ENCODE measurements around the gene DENND4C. TPM values are rescaled to one million over a fixed set of nuclear protein-coding genes. Genes with fewer than 3 reads are reported as not detected.

DENND4C gene
- total RNA-seq, 1 donor from 2014 or later = 92.3 TPM

GRCh38 chr9:19298436-19299000, 68.0 kb downstream of the DENND4C start:
- intact Hi-C loops (cut with DNase I) = no loop called here
- no peaks in the 10 kb centered on the region for H3K9me3 ChIP-seq
- H3K36me3 ChIP-seq = peaks cover 3 to 37% of the 10 kb centered on the region in 2 donors

GRCh38 chr9:19303216-19303615, 72.7 kb downstream of the DENND4C start:
- TF ChIP-seq POLR2A (IDR thresholded peaks at IDR 0.05) (no peak), POLR2AphosphoS5 (IDR thresholded peaks at IDR 0.05; ENCODE audit: insufficient read depth in 1 of 2, low read depth in 1 of 2) (no peak)
- intact Hi-C loops (cut with DNase I) = no loop called here

More at GRCh38 chr9:19298436-19299000, 68.0 kb downstream of the DENND4C start:
- H3K4me1 ChIP-seq = no peaks in the 10 kb centered on the region
- no peak for DNase-seq (ENCODE audit: extremely low spot score in 2 of 2)
- H3K27ac ChIP-seq = no peak overlapping the region
- TF ChIP-seq POLR2A (IDR thresholded peaks at IDR 0.05) = no peak
- TF ChIP-seq CTCF (IDR thresholded peaks at IDR 0.05) = no peak
- TF ChIP-seq POLR2AphosphoS5 (IDR thresholded peaks at IDR 0.05; ENCODE audit: insufficient read depth in 1 of 2, low read depth in 1 of 2) = no peak
- H3K27me3 ChIP-seq = no peaks in the 10 kb centered on the region
- H3K4me3 ChIP-seq = no peak overlapping the region

GRCh38 chr9:19306568-19306967, 76.1 kb downstream of the DENND4C start:
- H3K4me1 ChIP-seq = no peaks in the 10 kb centered on the region
- H3K27ac ChIP-seq = no peak overlapping the region
- intact Hi-C loops (cut with DNase I) = no loop called here
- no peak overlapping the region for H3K4me3 ChIP-seq
- DNase-seq (ENCODE audit: extremely low spot score in 2 of 2) = no peak
- no peaks in the 10 kb centered on the region for H3K9me3 ChIP-seq
- H3K27me3 ChIP-seq = no peaks in the 10 kb centered on the region
- TF ChIP-seq POLR2AphosphoS5 (IDR thresholded peaks at IDR 0.05; ENCODE audit: insufficient read depth in 1 of 2, low read depth in 1 of 2) (no peak), CTCF (IDR thresholded peaks at IDR 0.05) (no peak), POLR2A (IDR thresholded peaks at IDR 0.05) (no peak)
- peaks cover 0 to 24% of the 10 kb centered on the region in 2 donors for H3K36me3 ChIP-seq

More at GRCh38 chr9:19303216-19303615, 72.7 kb downstream of the DENND4C start:
- no peaks in the 10 kb centered on the region for H3K9me3 ChIP-seq
- H3K4me1 ChIP-seq = no peaks in the 10 kb centered on the region
- no peak overlapping the region for H3K27ac ChIP-seq
- peaks cover 3 to 39% of the 10 kb centered on the region in 2 donors for H3K36me3 ChIP-seq
- no peaks in the 10 kb centered on the region for H3K27me3 ChIP-seq
- no peak overlapping the region for H3K4me3 ChIP-seq
- no peak for DNase-seq (ENCODE audit: extremely low spot score in 2 of 2)

GRCh38 chr9:19310246-19310645, 79.8 kb downstream of the DENND4C start:
- intact Hi-C loops (cut with DNase I) = no loop called here
- no peak overlapping the region for H3K4me3 ChIP-seq
- H3K36me3 ChIP-seq = peaks cover 0 to 8% of the 10 kb centered on the region in 2 donors
- H3K4me1 ChIP-seq = no peaks in the 10 kb centered on the region
- no peaks in the 10 kb centered on the region for H3K9me3 ChIP-seq
- H3K27ac ChIP-seq = no peak overlapping the region
- H3K27me3 ChIP-seq = no peaks in the 10 kb centered on the region
- DNase-seq (ENCODE audit: extremely low spot score in 2 of 2) = no peak
- TF ChIP-seq POLR2A (IDR thresholded peaks at IDR 0.05) (no peak), POLR2AphosphoS5 (IDR thresholded peaks at IDR 0.05; ENCODE audit: insufficient read depth in 1 of 2, low read depth in 1 of 2) (no peak)

- DNase-seq (ENCODE audit: extremely low spot score in 2 of 2) = no peak
- Histone ChIP-seq H3K27ac (no peak overlapping the region), H3K36me3 (peaks cover 0 to 21% of the 10 kb centered on the region in 2 donors), H3K4me3 (no peak overlapping the region), H3K27me3 (no peaks in the 10 kb centered on the region), H3K4me1 (no peaks in the 10 kb centered on the region), H3K9me3 (no peaks in the 10 kb centered on the region)
- TF ChIP-seq CTCF (IDR thresholded peaks at IDR 0.05) (no peak), POLR2A (IDR thresholded peaks at IDR 0.05) (no peak), POLR2AphosphoS5 (IDR thresholded peaks at IDR 0.05; ENCODE audit: insufficient read depth in 1 of 2, low read depth in 1 of 2) (no peak)
- intact Hi-C loops (cut with DNase I) = no loop called here
Measured at GRCh38 chr9:19313573-19313972, 83.1 kb downstream of the DENND4C start.

- H3K4me1 ChIP-seq = no peaks in the 10 kb centered on the region
- H3K27me3 ChIP-seq = no peaks in the 10 kb centered on the region
- no peak overlapping the region for H3K27ac ChIP-seq
- intact Hi-C loops (cut with DNase I) = no loop called here
- DNase-seq (ENCODE audit: extremely low spot score in 2 of 2) = no peak
- TF ChIP-seq POLR2A (IDR thresholded peaks at IDR 0.05) (no peak), POLR2AphosphoS5 (IDR thresholded peaks at IDR 0.05; ENCODE audit: insufficient read depth in 1 of 2, low read depth in 1 of 2) (no peak), CTCF (IDR thresholded peaks at IDR 0.05) (no peak)
- no peak overlapping the region for H3K4me3 ChIP-seq
- H3K9me3 ChIP-seq = no peaks in the 10 kb centered on the region
- peaks cover 0 to 29% of the 10 kb centered on the region in 2 donors for H3K36me3 ChIP-seq
Measured at GRCh38 chr9:19320495-19320894, 90.0 kb downstream of the DENND4C start.

All from vagina (tissue), 2 donors.